Osteoblast (primary cell): ENCODE results near the gene MICAL3. TPM values are rescaled to one million over a fixed set of nuclear protein-coding genes. Genes with fewer than 3 reads are reported as not detected.
"Not testable (repeated sequence)": the region's sequence is repeated elsewhere in the genome, so short reads cannot be mapped to it uniquely, and the experiment has no call there.

ENCODE experiments used
- DNase-seq: peaks from one replicate; pipeline ENCODE4 v3.0.0; 2011; ENCODE audit warnings: low spot score, mixed read lengths; ENCODE audit not compliant: insufficient read length; ENCODE audit errors: missing footprints
- H2AFZ ChIP-seq: 2 replicates; pipeline ENCODE4 v1.6.0; 2011; ENCODE audit warnings: mild to moderate bottlenecking, low read length
- H3K27ac ChIP-seq: 2 replicates; pipeline ENCODE4 v1.5.1; 2011; ENCODE audit warnings: mild to moderate bottlenecking, low read depth, low read length, moderate library complexity
- H3K27me3 ChIP-seq: 2 replicates; pipeline ENCODE4 v1.6.0; 2012; ENCODE audit warnings: mild to moderate bottlenecking, control low read depth, inconsistent platforms, low read length, moderate library complexity; ENCODE audit not compliant: insufficient read depth
- H3K36me3 ChIP-seq: 2 replicates; pipeline ENCODE4 v1.5.1; 2011; ENCODE audit warnings: mild to moderate bottlenecking, low read length, control low read depth, moderate library complexity; ENCODE audit not compliant: insufficient read depth
- H3K4me1 ChIP-seq: 2 replicates; pipeline ENCODE4 v1.5.1; 2011; ENCODE audit warnings: mild to moderate bottlenecking, low read length, control low read depth, moderate library complexity; ENCODE audit not compliant: insufficient read depth
- H3K4me2 ChIP-seq: 2 replicates; pipeline ENCODE4 v1.6.0; 2011; ENCODE audit warnings: mild to moderate bottlenecking, low read length; ENCODE audit not compliant: insufficient read depth
- H3K4me3 ChIP-seq: fragments of 200-600 bp; sonication (generic); 3 replicates; pipeline ENCODE4 v1.5.1; 2012; ENCODE audit warnings: mild to moderate bottlenecking, low read length, inconsistent platforms; ENCODE audit not compliant: insufficient read depth
- H3K79me2 ChIP-seq: 2 replicates; pipeline ENCODE4 v1.6.0; 2012; ENCODE audit warnings: mild to moderate bottlenecking, low read length, control low read depth, inconsistent platforms; ENCODE audit not compliant: insufficient read depth
- H3K9me3 ChIP-seq: 2 replicates; pipeline ENCODE4 v1.5.1; 2011; ENCODE audit warnings: low read depth, low read length, control low read depth
- H4K20me1 ChIP-seq: 2 replicates; pipeline ENCODE4 v1.6.0; 2012; ENCODE audit warnings: mild to moderate bottlenecking, low read length, control low read depth; ENCODE audit not compliant: insufficient read depth
- CTCF ChIP-seq: IDR thresholded peaks from 2 replicates; pipeline ENCODE4 v1.5.1; 2011; ENCODE audit warnings: mild to moderate bottlenecking, low read depth, low read length, moderate library complexity; ENCODE audit errors: extremely low read depth
- total RNA-seq: library from RNA; depleted of rRNA; stranded (reverse); fragments of >200 nt; gene quantifications from 2 replicates; pipeline ENCODE4 v1.2.3, GENCODE V29; 2012

The MICAL3 gene
- total RNA-seq, 1 donor, result 35.1 TPM

DNA sequence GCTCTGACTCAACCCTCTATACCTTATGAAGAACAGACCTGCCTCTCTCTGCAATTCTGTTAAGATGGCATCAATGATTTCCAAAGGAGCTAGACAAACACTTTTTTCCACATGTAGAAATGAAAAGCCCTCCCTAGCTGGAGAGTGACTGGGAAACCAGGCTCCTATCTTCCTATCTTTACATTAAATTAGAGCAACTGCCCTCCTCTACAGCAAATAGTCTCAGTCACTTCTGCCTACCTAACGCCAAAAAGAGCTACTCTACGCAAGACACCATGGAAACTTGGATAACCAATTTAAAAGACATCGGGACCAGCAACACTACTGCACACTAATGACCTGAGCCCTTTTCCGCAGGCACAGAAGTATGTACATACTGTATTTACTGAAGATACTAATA lies 84.8 kb downstream of the MICAL3 start:
- Histone ChIP-seq H3K4me1 (no peaks in the 10 kb centered on the region), H4K20me1 (peaks cover 75% of the 10 kb centered on the region), H3K9me3 (no peaks in the 10 kb centered on the region), H3K4me2 (no peak overlapping the region), H3K27ac (no peak overlapping the region), H3K27me3 (no peaks in the 10 kb centered on the region), H3K36me3 (no peaks in the 10 kb centered on the region), H2AFZ (no peak overlapping the region), H3K4me3 (no peak overlapping the region), H3K79me2 (peaks cover 82% of the 10 kb centered on the region)
- TF ChIP-seq CTCF, result no peak
- DNase-seq, result no peak

DNA sequence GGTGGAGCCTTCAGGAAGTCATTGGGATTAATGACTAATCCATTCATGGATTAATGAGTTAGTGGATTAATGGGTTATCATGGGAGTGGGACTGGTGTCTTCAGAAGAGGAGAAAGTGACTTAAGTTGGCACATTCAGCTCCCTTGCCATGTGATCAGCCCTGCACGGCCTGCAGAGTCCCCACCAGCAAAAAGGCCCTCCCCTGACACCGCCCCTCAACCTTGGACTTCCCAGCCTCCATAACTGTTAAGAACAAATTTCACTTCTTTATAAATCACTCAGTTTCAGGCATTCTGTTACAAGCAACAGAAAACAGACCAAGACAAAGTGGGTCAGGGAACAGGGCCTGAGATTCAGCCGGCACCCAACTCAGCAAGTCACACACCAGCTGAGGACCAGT lies 85.3 kb downstream of the MICAL3 start:
- H4K20me1 ChIP-seq, result peaks cover 69% of the 10 kb centered on the region
- H3K4me1 ChIP-seq, result no peaks in the 10 kb centered on the region
- no peaks in the 10 kb centered on the region for H3K27me3 ChIP-seq
- H3K4me2 ChIP-seq, result no peak overlapping the region
- H3K36me3 ChIP-seq, result no peaks in the 10 kb centered on the region
- H3K9me3 ChIP-seq, result no peaks in the 10 kb centered on the region
- H3K79me2 ChIP-seq, result peaks cover 78% of the 10 kb centered on the region
- DNase-seq, result no peak
- H3K4me3 ChIP-seq, result no peak overlapping the region
- H3K27ac ChIP-seq, result no peak overlapping the region
- no peak for TF ChIP-seq CTCF
- no peak overlapping the region for H2AFZ ChIP-seq

- Histone ChIP-seq H2AFZ (no peak overlapping the region), H3K4me1 (no peaks in the 10 kb centered on the region), H3K4me3 (no peak overlapping the region), H3K4me2 (no peak overlapping the region), H3K27ac (no peak overlapping the region), H3K9me3 (no peaks in the 10 kb centered on the region), H3K79me2 (peaks cover 74% of the 10 kb centered on the region), H3K27me3 (no peaks in the 10 kb centered on the region), H4K20me1 (peaks cover 64% of the 10 kb centered on the region), H3K36me3 (no peaks in the 10 kb centered on the region)
- DNase-seq, result no peak
- TF ChIP-seq CTCF, result no peak
Measured at GRCh38 chr22:17938484-17938924, 85.9 kb downstream of the MICAL3 start.

DNA sequence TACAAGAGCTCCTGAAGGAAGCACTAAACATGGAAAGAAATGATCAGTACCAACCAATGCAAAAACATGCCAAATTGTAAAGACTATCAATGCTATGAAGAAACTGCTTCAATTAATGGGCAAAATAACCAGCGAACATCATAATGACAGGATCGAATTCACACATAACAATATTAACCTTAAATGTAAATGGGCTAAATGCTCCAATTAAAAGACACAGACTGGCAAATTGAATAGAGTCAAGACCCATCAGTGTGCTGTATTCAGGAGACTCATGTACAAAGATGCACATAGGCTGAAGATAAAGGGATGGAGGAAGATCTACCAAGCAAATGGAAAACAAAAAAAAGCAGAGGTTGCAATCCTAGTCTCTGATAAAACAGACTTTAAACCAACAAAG lies 91.9 kb downstream of the MICAL3 start:
- not testable (repeated sequence) for H3K36me3 ChIP-seq, H3K4me2 ChIP-seq, H3K9me3 ChIP-seq, H3K27me3 ChIP-seq, H2AFZ ChIP-seq, H3K4me3 ChIP-seq, DNase-seq, H3K27ac ChIP-seq, H3K4me1 ChIP-seq
- Histone ChIP-seq H4K20me1 (peaks cover 37% of the 10 kb centered on the region), H3K79me2 (peaks cover 58% of the 10 kb centered on the region)

DNA sequence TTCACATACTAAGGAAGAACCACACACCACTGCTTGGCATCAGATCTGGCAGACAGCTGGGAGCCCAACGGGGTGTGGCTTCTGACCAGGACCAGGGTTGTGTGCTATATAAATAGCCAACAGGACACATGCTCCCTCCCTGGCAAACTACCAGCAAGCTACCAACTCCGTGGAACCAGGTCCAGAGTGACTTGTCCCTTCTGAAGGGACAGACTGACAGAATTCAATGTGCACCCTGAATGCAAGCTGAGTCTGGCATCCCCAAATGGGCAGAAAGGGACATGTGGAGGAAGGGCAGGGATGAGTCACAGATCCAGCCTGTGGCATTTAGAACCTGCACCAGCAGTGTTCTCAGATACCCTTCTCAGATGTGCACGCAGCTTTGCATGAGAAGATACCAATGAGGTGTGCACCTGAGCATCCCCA lies 92.9 kb downstream of the MICAL3 start:
- Histone ChIP-seq H3K36me3 (no peaks in the 10 kb centered on the region), H3K4me1 (peaks cover 7% of the 10 kb centered on the region), H3K27ac (no peak overlapping the region), H3K4me2 (no peak overlapping the region), H4K20me1 (peaks cover 36% of the 10 kb centered on the region), H3K9me3 (no peaks in the 10 kb centered on the region), H2AFZ (no peak overlapping the region), H3K27me3 (no peaks in the 10 kb centered on the region), H3K4me3 (no peak overlapping the region), H3K79me2 (peaks cover 59% of the 10 kb centered on the region)
- TF ChIP-seq CTCF, result no peak
- DNase-seq, result peak; percentile 89
